IMR-90 (cell line): ENCODE data around the gene MYPOP. TPM values are rescaled to one million over a fixed set of nuclear protein-coding genes. Genes with fewer than 3 reads are reported as not detected.

Source experiments
- ATAC-seq: fragments of 200-7000 bp; cut with Tn5 transposase; 2 replicates; pipeline ENCODE4 v1.9.1; 2020; ENCODE audit warnings: low read depth, mild to moderate bottlenecking, moderate library complexity
- BruUV-seq: library from RNA; stranded (reverse); fragments of 400-500 nt; replicated peaks from 2 replicates; lab custom pipeline; 2021; lab: Mats Ljungman, UMichigan
- CTCF ChIA-PET: fragments of 300-600 bp; formaldehyde crosslinking; extraction: SDS; loops from one replicate; lab custom pipeline; 2021; ENCODE audit warnings: antibody characterized with exemption; lab: Yijun Ruan, JAX
- POLR2A ChIA-PET: fragments of 300-600 bp; sonication (Branson Sonifier 250); formaldehyde crosslinking; loops from one replicate; lab custom pipeline; 2022; ENCODE audit warnings: antibody characterized with exemption; ENCODE audit not compliant: unreplicated experiment; lab: Charles Lee
- DNase-seq: peaks from one replicate; pipeline ENCODE4 v3.0.0; 2013
- H2AFZ ChIP-seq: replicated peaks from 2 replicates; pipeline ENCODE3; 2013; ENCODE audit warnings: low read length, mild to moderate bottlenecking; ENCODE audit not compliant: poor library complexity
- H2AK5ac ChIP-seq: 2 replicates; pipeline ENCODE4 v1.6.1; 2013; ENCODE audit warnings: low read depth, low read length, inconsistent platforms
- H2AK9ac ChIP-seq: replicated peaks from 2 replicates; pipeline ENCODE3; 2013; ENCODE audit warnings: mild to moderate bottlenecking, low read depth, low read length, moderate library complexity; ENCODE audit not compliant: poor library complexity
- H2BK120ac ChIP-seq: 2 replicates; pipeline ENCODE4 v1.6.1; 2013; ENCODE audit warnings: low read depth, low read length, inconsistent platforms
- H2BK15ac ChIP-seq: 3 replicates; pipeline ENCODE4 v1.6.1; 2013; ENCODE audit warnings: low read depth, low read length, inconsistent platforms
- H2BK20ac ChIP-seq: 2 replicates; pipeline ENCODE4 v1.6.1; 2013; ENCODE audit warnings: low read depth, mild to moderate bottlenecking, inconsistent platforms, low read length, moderate library complexity
- H2BK5ac ChIP-seq: 2 replicates; pipeline ENCODE4 v1.6.1; 2013; ENCODE audit warnings: mild to moderate bottlenecking, low read depth, low read length, inconsistent platforms; ENCODE audit not compliant: poor library complexity, severe bottlenecking
- H3K14ac ChIP-seq: replicated peaks from 2 replicates; pipeline ENCODE4 v1.6.1; 2013; ENCODE audit warnings: low read depth, low read length, inconsistent platforms
- H3K18ac ChIP-seq: 2 replicates; pipeline ENCODE4 v1.6.1; 2013; ENCODE audit warnings: low read depth, low read length, control low read depth
- H3K23ac ChIP-seq: 2 replicates; pipeline ENCODE4 v1.6.1; 2013; ENCODE audit warnings: low read depth, low read length, inconsistent platforms
- H3K27ac ChIP-seq: 2 replicates; pipeline ENCODE4 v1.5.1; 2013; ENCODE audit warnings: mild to moderate bottlenecking, control low read depth, low read length; ENCODE audit not compliant: insufficient read depth
- H3K27me3 ChIP-seq: 2 replicates; pipeline ENCODE4 v1.6.1; 2013; ENCODE audit warnings: low read length; ENCODE audit not compliant: control insufficient read depth, insufficient read depth
- H3K36me3 ChIP-seq: 2 replicates; pipeline ENCODE4 v1.6.1; 2013; ENCODE audit warnings: low read length, mixed read lengths; ENCODE audit not compliant: control insufficient read depth, insufficient read depth
- H3K4ac ChIP-seq: 2 replicates; pipeline ENCODE4 v1.6.1; 2013; ENCODE audit warnings: low read depth, low read length, inconsistent platforms
- H3K4me1 ChIP-seq: 2 replicates; pipeline ENCODE4 v1.6.1; 2013; ENCODE audit warnings: low read length, mixed read lengths; ENCODE audit not compliant: control insufficient read depth, insufficient read depth
- H3K4me2 ChIP-seq: 2 replicates; pipeline ENCODE4 v1.6.1; 2013; ENCODE audit warnings: low read depth, mild to moderate bottlenecking, control low read depth, low read length, moderate library complexity
- H3K4me3 ChIP-seq: 2 replicates; pipeline ENCODE4 v1.5.1; 2013; ENCODE audit warnings: low read depth, mild to moderate bottlenecking, control low read depth, low read length, moderate library complexity; ENCODE audit not compliant: insufficient read depth
- H3K56ac ChIP-seq: 2 replicates; pipeline ENCODE4 v1.6.1; 2013; ENCODE audit warnings: low read length, inconsistent platforms; ENCODE audit not compliant: insufficient read depth; ENCODE audit errors: extremely low read depth
- H3K79me1 ChIP-seq, 2 experiments: 2 replicates each; pipeline ENCODE4 v1.6.1; 2013; ENCODE audit warnings: low read length in 2 of 2, inconsistent platforms in 1 of 2, low read depth in 1 of 2
- H3K9ac ChIP-seq: 2 replicates; pipeline ENCODE4 v1.6.1; 2013; ENCODE audit warnings: low read depth, low read length, control low read depth
- H3K9me1 ChIP-seq: 2 replicates; pipeline ENCODE4 v1.6.1; 2013; ENCODE audit warnings: low read length, inconsistent platforms; ENCODE audit not compliant: insufficient read depth
- H3K9me3 ChIP-seq: 2 replicates; pipeline ENCODE4 v1.6.1; 2013; ENCODE audit warnings: low read length; ENCODE audit not compliant: control insufficient read depth, insufficient read depth
- H4K20me1 ChIP-seq: 2 replicates; pipeline ENCODE4 v1.6.1; 2013; ENCODE audit warnings: low read length, inconsistent platforms; ENCODE audit not compliant: insufficient read depth
- H4K5ac ChIP-seq: 2 replicates; pipeline ENCODE4 v1.6.1; 2013; ENCODE audit warnings: mild to moderate bottlenecking, low read depth, low read length, control low read depth
- H4K8ac ChIP-seq, 2 experiments: 2 replicates each; pipeline ENCODE4 v1.6.1; 2013; ENCODE audit warnings: low read depth in 2 of 2, low read length in 2 of 2, control low read depth in 1 of 2, inconsistent platforms in 1 of 2
- H4K91ac ChIP-seq: 2 replicates; pipeline ENCODE4 v1.6.1; 2013; ENCODE audit warnings: low read depth, low read length, inconsistent platforms; ENCODE audit not compliant: insufficient read depth
- BHLHE40 ChIP-seq: fragments of 150-350 bp; IDR thresholded peaks from 2 replicates; pipeline ENCODE4 v1.6.1; 2016; ENCODE audit warnings: mild to moderate bottlenecking, low read depth, low read length
- CEBPB ChIP-seq: IDR thresholded peaks from 2 replicates; pipeline ENCODE4 v1.6.1; 2012; ENCODE audit warnings: low read depth, low read length, improper control_type of control experiment
- CHD1 ChIP-seq: IDR thresholded peaks from 2 replicates; pipeline ENCODE4 v1.6.1; 2012; ENCODE audit warnings: low read depth, low read length, improper control_type of control experiment
- CTCF ChIP-seq: conservative IDR thresholded peaks from 2 replicates; pipeline ENCODE4 v1.5.1; 2012; ENCODE audit warnings: mild to moderate bottlenecking, low read depth, low read length, improper control_type of control experiment
- ELK1 ChIP-seq: fragments of 150-350 bp; IDR thresholded peaks from 2 replicates; pipeline ENCODE4 v1.6.1; 2016; ENCODE audit warnings: low read depth, mild to moderate bottlenecking, low read length, moderate library complexity, borderline replicate concordance
- FOS ChIP-seq: fragments of 150-350 bp; IDR thresholded peaks from 2 replicates; pipeline ENCODE4 v1.6.1; 2016; ENCODE audit warnings: low read depth, low read length
- MAFK ChIP-seq: IDR thresholded peaks from 2 replicates; pipeline ENCODE4 v1.6.1; 2012; ENCODE audit warnings: low read depth, low read length, improper control_type of control experiment
- MAZ ChIP-seq: IDR thresholded peaks from 2 replicates; pipeline ENCODE4 v1.6.1; 2012; ENCODE audit warnings: low read depth, mild to moderate bottlenecking, low read length, improper control_type of control experiment, moderate library complexity, borderline replicate concordance
- MXI1 ChIP-seq: IDR thresholded peaks from 2 replicates; pipeline ENCODE4 v1.6.1; 2012; ENCODE audit warnings: low read depth, mild to moderate bottlenecking, low read length, moderate library complexity, borderline replicate concordance
- NFE2L2 ChIP-seq: fragments of 150-350 bp; IDR thresholded peaks from 2 replicates; pipeline ENCODE4 v1.6.1; 2016; ENCODE audit warnings: low read depth, mild to moderate bottlenecking, low read length
- POLR2A ChIP-seq: IDR thresholded peaks from 2 replicates; pipeline ENCODE4 v1.6.1; 2012; ENCODE audit warnings: mild to moderate bottlenecking, low read depth, low read length
- RAD21 ChIP-seq: IDR thresholded peaks from 2 replicates; pipeline ENCODE4 v1.6.1; 2012; ENCODE audit warnings: low read length, improper control_type of control experiment
- RCOR1 ChIP-seq: IDR thresholded peaks from 2 replicates; pipeline ENCODE4 v1.6.1; 2012; ENCODE audit warnings: mild to moderate bottlenecking, low read length, improper control_type of control experiment; ENCODE audit not compliant: insufficient replicate concordance
- RFX5 ChIP-seq: IDR thresholded peaks from 2 replicates; pipeline ENCODE4 v1.8.0; 2012; ENCODE audit warnings: low read depth, mild to moderate bottlenecking, low read length, moderate library complexity
- SMC3 ChIP-seq: fragments of 150-350 bp; IDR thresholded peaks from 2 replicates; pipeline ENCODE4 v1.6.1; 2016; ENCODE audit warnings: low read depth, mild to moderate bottlenecking, antibody characterized with exemption, low read length, moderate library complexity
- USF2 ChIP-seq: fragments of 150-350 bp; IDR thresholded peaks from 2 replicates; pipeline ENCODE4 v1.6.1; 2017; ENCODE audit warnings: mild to moderate bottlenecking, antibody characterized with exemption, low read length, low read depth
- WGBS, 2 experiments: methylation state at CpG; one replicate each; pipeline versions ENCODE4 v1.1.5 to v1.1.7; 2013; ENCODE audit warnings: missing lambda C conversion rate in 2 of 2; ENCODE audit not compliant: insufficient read length in 1 of 2; ENCODE audit errors: extremely low coverage in 2 of 2; 5-methylcytosine and 5-hydroxymethylcytosine counted together
- dilution Hi-C: fragments of 300-500 bp; cut with HindIII; formaldehyde crosslinking; loops from one replicate; pipeline ENCODE4 v1.14.3; 2018; ENCODE audit warnings: low sequenced_read_pairs; ENCODE audit not compliant: unreplicated experiment
- in situ Hi-C: fragments of 300-500 bp; cut with MboI; formaldehyde crosslinking; loops from 3 replicates; pipeline ENCODE4 v1.14.3; 2019; ENCODE audit warnings: low sequenced_read_pairs, inconsistent platforms, mixed read lengths
- intact Hi-C: fragments of 100-400 bp; cut with micrococcal nuclease; formaldehyde crosslinking; loops from 2 replicates; pipeline ENCODE4 v1.10.0; 2022
- polyA plus RNA-seq, 3 experiments: library from polyadenylated mRNA; depleted of rRNA; stranded (reverse); fragments of >200 nt; gene quantifications; 2 replicates each; pipeline ENCODE4 v1.2.3, GENCODE V29; 2012; ENCODE audit warnings: low replicate concordance in 1 of 3
- total RNA-seq: library from RNA; depleted of rRNA; stranded (reverse); fragments of >200 nt; gene quantifications from 2 replicates; pipeline ENCODE4 v1.2.3, GENCODE V29; 2012

The MYPOP gene
- total and polyA plus RNA-seq, 2 of the 4 experiments (the other 2 are of a cell fraction) = 0.36 to 2.8 TPM

GRCh38 chr19:45918721-45919120, 16.3 kb upstream of the MYPOP start:
- no peak overlapping the region for H3K23ac ChIP-seq
- no peak for TF ChIP-seq RFX5
- no peak for TF ChIP-seq USF2
- TF ChIP-seq POLR2A = no peak
- no peak for TF ChIP-seq CTCF
- no peak for TF ChIP-seq CHD1
- TF ChIP-seq SMC3 = no peak
- TF ChIP-seq FOS = no peak
- TF ChIP-seq RCOR1 = no peak
- no peak for TF ChIP-seq MAZ
- TF ChIP-seq CEBPB = no peak
- TF ChIP-seq ELK1 = no peak
- no peak for TF ChIP-seq RAD21
- no peak for TF ChIP-seq MAFK
- TF ChIP-seq BHLHE40 = no peak
- TF ChIP-seq MXI1 = no peak
- no peak for TF ChIP-seq NFE2L2
- H3K79me1 ChIP-seq = no peaks in the 10 kb centered on the region
- no peak overlapping the region for H2BK120ac ChIP-seq
- no peak overlapping the region for H4K5ac ChIP-seq
- H3K14ac ChIP-seq = no peak overlapping the region
- no peak for DNase-seq
- no peaks in the 10 kb centered on the region for H4K20me1 ChIP-seq
- no peak overlapping the region for H3K9ac ChIP-seq
- H3K4me3 ChIP-seq = no peak overlapping the region
- H2BK20ac ChIP-seq = no peak overlapping the region
- BruUV-seq = no TSS peak
- no peak overlapping the region for H3K56ac ChIP-seq
- WGBS, 2 experiments = no CpG with 5 or more reads among the region's 4 CpGs
- in situ Hi-C loops (no loop called here), dilution Hi-C loops (no loop called here), intact Hi-C loops (no loop called here)
- H3K27ac ChIP-seq = no peak overlapping the region
- H3K36me3 ChIP-seq = no peaks in the 10 kb centered on the region
- H3K4ac ChIP-seq = no peak overlapping the region
- H3K9me3 ChIP-seq = no peaks in the 10 kb centered on the region
- H2AK5ac ChIP-seq = no peak overlapping the region
- no peaks in the 10 kb centered on the region for H3K9me1 ChIP-seq
- H2AK9ac ChIP-seq = no peak overlapping the region
- H2AFZ ChIP-seq = no peak overlapping the region
- no peak overlapping the region for H2BK5ac ChIP-seq
- no peak overlapping the region for H4K91ac ChIP-seq
- POLR2A ChIA-PET = no interaction called here
- peaks cover 35% of the 10 kb centered on the region for H3K27me3 ChIP-seq
- no peak for ATAC-seq
- H2BK15ac ChIP-seq = no peak overlapping the region
- H3K4me1 ChIP-seq = no peaks in the 10 kb centered on the region
- H3K18ac ChIP-seq = no peak overlapping the region
- CTCF ChIA-PET = no interaction called here
- no peak overlapping the region for H4K8ac ChIP-seq
- no peak overlapping the region for H3K4me2 ChIP-seq
